Lower lobe of right lung (tissue), 2 donors: Measurements from ENCODE around the gene PHACTR3. TPM values are rescaled to one million over a fixed set of nuclear protein-coding genes. Genes with fewer than 3 reads are reported as not detected.

Experiments
- ATAC-seq, 2 donors: fragments of 200-7000 bp; cut with Tn5 transposase; one replicate each; pipeline ENCODE4 v1.9.1; 2020 to 2022; ENCODE audit warnings: mild to moderate bottlenecking in 2 of 2, moderate library complexity in 2 of 2
- DNase-seq: peaks from one replicate; pipeline ENCODE4 v3.0.0-alpha.2; 2020
- H3K27ac ChIP-seq: fragments of 200-600 bp; one replicate; pipeline ENCODE4 v1.8.0; 2022
- H3K27me3 ChIP-seq: fragments of 200-600 bp; one replicate; pipeline ENCODE4 v1.8.0; 2022; ENCODE audit warnings: low read depth
- H3K36me3 ChIP-seq: fragments of 200-600 bp; one replicate; pipeline ENCODE4 v1.8.0; 2022; ENCODE audit warnings: mild to moderate bottlenecking
- H3K4me1 ChIP-seq: fragments of 200-600 bp; one replicate; pipeline ENCODE4 v1.8.0; 2022
- H3K4me3 ChIP-seq: fragments of 200-600 bp; one replicate; pipeline ENCODE4 v1.8.0; 2022; ENCODE audit warnings: mild to moderate bottlenecking
- H3K9me3 ChIP-seq: fragments of 200-600 bp; one replicate; pipeline ENCODE4 v1.8.0; 2022
- intact Hi-C: fragments of 100-400 bp; cut with DNase I; formaldehyde crosslinking; loops from one replicate; pipeline ENCODE4 v1.11.0; 2022
- total RNA-seq: library from RNA; stranded (reverse); fragmentation: NEBNext Ultra II Directional; extraction: Animal tissue kit (Norgen Biotek cat#: 25700); gene quantifications from one replicate; pipeline ENCODE4 v1.2.1, GENCODE V29; 2021
- TF ChIP-seq, protein P1 (sequence below): fragments of 200-600 bp; IDR thresholded peaks from one replicate; pipeline ENCODE4 v1.8.0; 2022; ENCODE audit warnings: antibody characterized with exemption, mild to moderate bottlenecking
- donor health status: DM: no; HTN: yes; CAD: no; lungs with severe emphysema.

The PHACTR3 gene
- total RNA-seq, 1 donor from 2014 or later: 9.0 TPM

DNA sequence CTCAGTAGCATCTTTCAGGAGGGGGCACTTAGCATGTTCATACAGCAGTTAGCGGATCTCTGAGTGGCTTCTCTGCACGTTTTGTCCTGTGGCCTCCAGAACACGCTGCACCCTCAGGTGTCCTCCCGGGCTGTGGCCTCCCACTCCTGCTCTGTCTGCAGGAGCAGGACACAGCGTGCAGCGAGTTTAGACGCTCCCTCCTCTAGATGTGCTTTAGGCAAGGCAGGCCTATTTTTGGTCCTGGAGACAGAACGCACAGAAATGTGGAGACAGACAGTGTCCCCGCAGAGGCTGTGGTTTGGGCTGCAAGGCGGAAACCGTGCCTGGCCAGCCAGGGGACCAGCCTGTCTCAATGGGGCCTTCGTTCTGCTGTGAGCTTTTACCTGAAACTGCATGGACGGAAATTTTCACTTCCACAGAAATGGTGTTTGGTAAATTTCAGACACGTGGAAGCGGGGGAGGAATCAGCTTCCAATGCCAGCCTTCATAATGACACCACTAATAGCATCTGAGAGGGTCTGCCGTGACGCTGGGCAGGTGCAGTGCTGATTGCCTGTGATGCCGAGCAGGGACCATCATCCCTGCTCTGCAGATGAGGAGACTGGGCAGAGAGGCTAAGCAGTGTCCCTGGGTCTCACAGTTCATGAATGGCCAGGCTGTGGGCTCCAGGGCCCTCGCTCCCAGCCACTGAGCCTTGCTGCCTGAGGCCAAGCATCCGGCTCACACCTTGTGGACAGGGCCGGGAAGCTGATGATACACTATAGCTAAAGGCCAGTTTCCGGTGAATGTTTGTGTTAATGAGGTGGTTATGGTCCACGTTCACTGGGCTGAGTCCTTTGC, 208.2 kb downstream of the PHACTR3 start:
- TF ChIP-seq, protein P1, sequence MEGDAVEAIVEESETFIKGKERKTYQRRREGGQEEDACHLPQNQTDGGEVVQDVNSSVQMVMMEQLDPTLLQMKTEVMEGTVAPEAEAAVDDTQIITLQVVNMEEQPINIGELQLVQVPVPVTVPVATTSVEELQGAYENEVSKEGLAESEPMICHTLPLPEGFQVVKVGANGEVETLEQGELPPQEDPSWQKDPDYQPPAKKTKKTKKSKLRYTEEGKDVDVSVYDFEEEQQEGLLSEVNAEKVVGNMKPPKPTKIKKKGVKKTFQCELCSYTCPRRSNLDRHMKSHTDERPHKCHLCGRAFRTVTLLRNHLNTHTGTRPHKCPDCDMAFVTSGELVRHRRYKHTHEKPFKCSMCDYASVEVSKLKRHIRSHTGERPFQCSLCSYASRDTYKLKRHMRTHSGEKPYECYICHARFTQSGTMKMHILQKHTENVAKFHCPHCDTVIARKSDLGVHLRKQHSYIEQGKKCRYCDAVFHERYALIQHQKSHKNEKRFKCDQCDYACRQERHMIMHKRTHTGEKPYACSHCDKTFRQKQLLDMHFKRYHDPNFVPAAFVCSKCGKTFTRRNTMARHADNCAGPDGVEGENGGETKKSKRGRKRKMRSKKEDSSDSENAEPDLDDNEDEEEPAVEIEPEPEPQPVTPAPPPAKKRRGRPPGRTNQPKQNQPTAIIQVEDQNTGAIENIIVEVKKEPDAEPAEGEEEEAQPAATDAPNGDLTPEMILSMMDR: no peak
- no peaks in the 10 kb centered on the region for H3K36me3 ChIP-seq
- intact Hi-C loops: no loop called here
- no peak overlapping the region for H3K27ac ChIP-seq
- no peak for DNase-seq
- H3K4me3 ChIP-seq: no peak overlapping the region
- H3K9me3 ChIP-seq: no peaks in the 10 kb centered on the region
- no peak for ATAC-seq
- H3K4me1 ChIP-seq: no peaks in the 10 kb centered on the region
- no peaks in the 10 kb centered on the region for H3K27me3 ChIP-seq

DNA sequence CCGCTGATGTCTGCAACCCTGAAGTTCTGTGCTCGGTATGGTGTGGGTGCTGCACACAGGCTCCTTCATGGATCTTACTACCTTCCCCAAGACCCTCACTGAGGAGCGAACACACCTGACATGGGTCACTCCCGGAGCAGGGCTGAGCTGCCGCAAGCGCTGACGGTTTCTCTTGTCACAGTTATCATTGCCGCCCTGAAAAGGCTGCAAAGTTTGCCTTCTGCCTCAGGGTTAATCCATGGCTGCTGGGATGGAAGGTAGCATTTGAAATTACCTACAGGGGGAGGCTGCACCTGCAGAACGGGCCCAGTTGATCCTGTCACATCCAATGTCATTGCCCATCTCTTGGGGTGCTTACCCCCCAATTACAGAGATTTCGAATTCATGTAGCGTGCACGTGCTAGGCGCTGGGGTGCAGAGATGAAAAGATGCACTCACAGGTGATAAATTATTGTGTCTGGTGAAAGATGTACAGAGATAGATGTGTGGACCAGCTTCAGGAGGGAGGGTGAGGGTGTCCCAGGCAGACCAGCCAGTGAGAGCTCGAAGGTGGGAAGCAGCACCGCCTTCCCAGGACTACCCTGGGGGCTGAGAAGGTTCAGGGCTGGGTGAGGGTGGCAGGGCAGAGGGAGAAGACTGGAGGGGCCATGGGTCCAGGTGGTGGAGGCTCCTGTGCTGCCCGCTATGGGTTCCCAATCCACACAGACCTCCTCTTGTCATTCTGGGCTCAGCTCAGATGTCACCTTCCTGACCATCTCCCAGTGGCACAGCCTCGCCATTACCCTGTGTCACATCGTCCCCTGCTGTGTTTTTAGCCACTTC, 209.0 kb downstream of the PHACTR3 start:
- Histone ChIP-seq H3K9me3 (no peaks in the 10 kb centered on the region), H3K27me3 (no peaks in the 10 kb centered on the region), H3K4me3 (no peak overlapping the region), H3K4me1 (no peaks in the 10 kb centered on the region), H3K27ac (no peak overlapping the region), H3K36me3 (no peaks in the 10 kb centered on the region)
- no peak for DNase-seq
- ATAC-seq: no peak
- TF ChIP-seq, protein P1: no peak
- intact Hi-C loops: no loop called here

DNA sequence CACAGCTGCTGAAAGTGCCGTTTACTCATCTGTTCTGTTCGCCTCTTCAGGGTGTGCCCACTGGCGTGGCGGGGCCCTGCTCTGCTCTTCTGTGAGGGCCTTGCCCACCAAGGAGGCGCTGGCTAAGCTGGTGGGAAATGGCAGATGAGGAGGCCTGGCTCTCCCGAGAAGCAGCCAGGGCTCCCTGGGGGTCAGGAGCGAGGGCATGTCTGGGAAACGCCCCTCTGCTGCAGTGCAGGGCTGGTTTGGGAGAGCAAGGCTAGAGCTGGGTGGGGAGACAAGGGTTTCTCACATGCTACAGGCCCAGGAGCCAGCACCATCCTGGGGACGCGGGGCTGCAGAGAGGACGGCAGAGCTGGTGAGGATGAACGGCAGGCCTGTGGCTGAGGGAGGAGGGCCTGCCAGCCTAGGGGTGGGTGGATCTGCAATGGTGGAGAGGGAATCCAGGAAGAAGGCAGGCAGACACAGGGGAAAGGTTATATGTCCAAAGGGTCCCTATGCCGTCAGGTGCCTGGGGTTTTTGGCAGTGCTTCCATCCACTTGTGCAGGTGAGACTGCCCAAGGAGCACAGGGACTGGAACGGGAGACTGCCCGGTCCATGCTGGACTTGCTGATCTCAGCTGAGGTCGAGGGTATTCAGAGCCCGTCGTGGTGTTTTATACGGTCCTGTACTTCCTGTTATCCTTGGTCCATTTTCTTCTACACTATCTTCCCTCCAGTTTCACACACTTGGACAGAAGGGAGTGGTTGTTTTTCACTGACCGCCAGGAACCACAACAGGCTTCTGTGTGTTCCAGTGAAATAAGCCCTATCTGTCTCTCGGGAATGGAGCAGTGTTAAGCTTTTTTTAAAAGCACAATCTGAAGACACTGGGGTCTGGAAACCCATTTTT, 209.9 kb downstream of the PHACTR3 start:
- Histone ChIP-seq H3K4me1 (no peaks in the 10 kb centered on the region), H3K36me3 (no peaks in the 10 kb centered on the region), H3K9me3 (no peaks in the 10 kb centered on the region), H3K27me3 (no peaks in the 10 kb centered on the region), H3K4me3 (no peak overlapping the region), H3K27ac (no peak overlapping the region)
- ATAC-seq: no peak
- TF ChIP-seq, protein P1: no peak
- intact Hi-C loops: no loop called here
- no peak for DNase-seq

DNA sequence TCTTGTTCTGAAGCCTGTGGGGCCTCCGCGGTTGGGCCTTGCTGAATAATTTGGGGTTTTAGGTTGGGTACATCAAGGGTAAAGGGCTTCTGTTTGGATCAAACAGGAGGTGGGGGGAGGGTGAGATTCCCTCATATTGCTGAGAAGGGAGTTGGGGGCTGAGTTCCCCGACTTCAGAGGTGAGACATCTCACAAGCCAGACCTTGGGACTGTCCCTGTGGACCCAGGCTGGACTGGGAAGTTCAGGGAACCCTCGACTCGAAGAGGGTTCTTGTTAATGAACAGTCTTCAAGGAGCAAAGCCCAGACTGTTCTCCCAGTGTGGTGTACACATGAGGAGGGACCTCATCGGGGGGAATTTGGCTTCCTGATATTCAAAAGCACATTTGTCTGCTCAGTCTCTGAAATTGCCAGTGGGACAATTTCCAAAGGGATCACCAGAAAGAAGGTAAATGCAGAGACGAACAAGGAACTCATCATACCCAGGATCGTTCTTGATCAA, 210.6 kb downstream of the PHACTR3 start:
- no peak for ATAC-seq
- H3K27ac ChIP-seq: no peak overlapping the region
- intact Hi-C loops: no loop called here
- no peaks in the 10 kb centered on the region for H3K36me3 ChIP-seq
- DNase-seq: no peak
- no peaks in the 10 kb centered on the region for H3K27me3 ChIP-seq
- TF ChIP-seq, protein P1: no peak
- no peak overlapping the region for H3K4me3 ChIP-seq
- H3K4me1 ChIP-seq: no peaks in the 10 kb centered on the region
- H3K9me3 ChIP-seq: no peaks in the 10 kb centered on the region
